ENCODE results near the gene PCDHAC2. TPM values are rescaled to one million over a fixed set of nuclear protein-coding genes. Genes with fewer than 3 reads are reported as not detected.

The PCDHAC2 gene
- total and polyA plus RNA-seq, 8 donors, result 0.05 to 4.2 (median 0.58) TPM; not detected in 3

- intact Hi-C loops (cut with DNase I; ENCODE audit: low total_unique reads), result no loop called here
- peaks cover 7 to 22% (median 17%) of the 10 kb centered on the region in 4 donors for H3K4me1 ChIP-seq
- no peak for TF ChIP-seq POLR2A (IDR thresholded peaks at IDR 0.05)
- no peak for TF ChIP-seq POLR2AphosphoS5 (IDR thresholded peaks at IDR 0.05)
- TF ChIP-seq, protein P1, sequence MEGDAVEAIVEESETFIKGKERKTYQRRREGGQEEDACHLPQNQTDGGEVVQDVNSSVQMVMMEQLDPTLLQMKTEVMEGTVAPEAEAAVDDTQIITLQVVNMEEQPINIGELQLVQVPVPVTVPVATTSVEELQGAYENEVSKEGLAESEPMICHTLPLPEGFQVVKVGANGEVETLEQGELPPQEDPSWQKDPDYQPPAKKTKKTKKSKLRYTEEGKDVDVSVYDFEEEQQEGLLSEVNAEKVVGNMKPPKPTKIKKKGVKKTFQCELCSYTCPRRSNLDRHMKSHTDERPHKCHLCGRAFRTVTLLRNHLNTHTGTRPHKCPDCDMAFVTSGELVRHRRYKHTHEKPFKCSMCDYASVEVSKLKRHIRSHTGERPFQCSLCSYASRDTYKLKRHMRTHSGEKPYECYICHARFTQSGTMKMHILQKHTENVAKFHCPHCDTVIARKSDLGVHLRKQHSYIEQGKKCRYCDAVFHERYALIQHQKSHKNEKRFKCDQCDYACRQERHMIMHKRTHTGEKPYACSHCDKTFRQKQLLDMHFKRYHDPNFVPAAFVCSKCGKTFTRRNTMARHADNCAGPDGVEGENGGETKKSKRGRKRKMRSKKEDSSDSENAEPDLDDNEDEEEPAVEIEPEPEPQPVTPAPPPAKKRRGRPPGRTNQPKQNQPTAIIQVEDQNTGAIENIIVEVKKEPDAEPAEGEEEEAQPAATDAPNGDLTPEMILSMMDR (IDR thresholded peaks at IDR 0.05), result peak in 5 of 7 experiments; percentile 36 to 65 (median 49)
- TF ChIP-seq EP300 (IDR thresholded peaks at IDR 0.05), result no peak
- peak overlapping the region in 3 of 5 donors; percentile 2 to 64 (median 40) for H3K27ac ChIP-seq
- peak; percentile 66 to 89 for DNase-seq
- H3K27me3 ChIP-seq, result peaks cover 0 to 56% (median 47%) of the 10 kb centered on the region in 3 donors
- 4 to 10% (median 5%) methylated on average over 49 to 74 of the region's 74 CpGs for WGBS, 5 donors
- H3K36me3 ChIP-seq, result no peaks in the 10 kb centered on the region
- H3K4me3 ChIP-seq, result peak overlapping the region; percentile 48 to 59 (median 54)
- peaks cover 0 to 32% (median 4%) of the 10 kb centered on the region in 4 donors for H3K9me3 ChIP-seq
These were observed 39.6 kb upstream of the PCDHAC2 start for GRCh38 chr5:140926443-140927227.

- TF ChIP-seq, protein P1 (IDR thresholded peaks at IDR 0.05), result no peak
- TF ChIP-seq POLR2AphosphoS5 (IDR thresholded peaks at IDR 0.05), result no peak
- no peak for DNase-seq
- H3K27me3 ChIP-seq, result peaks cover 0 to 56% (median 47%) of the 10 kb centered on the region in 3 donors
- peaks cover 7 to 22% (median 17%) of the 10 kb centered on the region in 4 donors for H3K4me1 ChIP-seq
- peak overlapping the region in 2 of 5 donors; percentile 40 to 64 for H3K27ac ChIP-seq
- peaks cover 0 to 32% (median 4%) of the 10 kb centered on the region in 4 donors for H3K9me3 ChIP-seq
- 0 to 15% (median 12%) methylated on average over 4 to 26 of the region's 26 CpGs for WGBS, 5 donors
- intact Hi-C loops (cut with DNase I; ENCODE audit: low total_unique reads), result no loop called here
- no peaks in the 10 kb centered on the region for H3K36me3 ChIP-seq
- peak overlapping the region; percentile 48 to 59 (median 54) for H3K4me3 ChIP-seq
These were observed 39.1 kb upstream of the PCDHAC2 start for GRCh38 chr5:140927228-140927573.

DNA sequence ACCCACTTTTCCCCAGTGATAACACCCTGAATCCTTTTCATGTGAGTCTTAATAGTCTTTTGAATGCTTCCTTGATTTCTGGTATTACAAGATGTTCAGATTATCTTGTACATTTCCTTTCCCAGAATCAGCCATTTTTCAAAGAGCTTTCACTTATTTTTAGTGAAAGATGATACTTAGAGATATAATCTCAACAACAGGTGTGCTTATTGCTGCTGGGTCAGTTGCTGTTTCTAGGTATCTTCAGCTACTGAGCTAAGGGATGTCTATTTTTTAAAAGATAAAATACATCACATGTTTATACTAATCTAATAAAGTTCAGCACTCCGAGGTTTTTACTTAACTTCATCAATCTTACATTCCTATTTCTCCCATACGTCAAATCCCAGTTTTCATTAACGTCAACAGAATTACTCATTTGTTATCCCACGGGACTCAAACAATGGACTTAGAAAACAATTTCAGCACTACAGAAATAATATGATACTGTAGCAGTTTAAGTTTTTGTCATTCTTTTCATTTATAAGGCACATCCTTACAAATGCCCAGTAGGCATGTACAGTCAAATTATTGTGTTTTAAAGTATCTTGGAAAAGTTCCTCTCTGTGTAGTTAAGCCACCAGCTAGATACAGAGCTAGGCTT lies 31.2 kb upstream of the PCDHAC2 start:
- no peaks in the 10 kb centered on the region for H3K4me1 ChIP-seq
- no peaks in the 10 kb centered on the region for H3K9me3 ChIP-seq
- intact Hi-C loops (cut with DNase I; ENCODE audit: low total_unique reads), result no loop called here
- WGBS, 5 donors, result 67 to 80% (median 78%) methylated on average over 4 of the region's 4 CpGs
- H3K27ac ChIP-seq, result no peak overlapping the region
- H3K4me3 ChIP-seq, result no peak overlapping the region
- no peaks in the 10 kb centered on the region for H3K36me3 ChIP-seq
- DNase-seq, result no peak
- TF ChIP-seq EP300 (IDR thresholded peaks at IDR 0.05) (no peak), POLR2AphosphoS5 (IDR thresholded peaks at IDR 0.05) (no peak), POLR2A (IDR thresholded peaks at IDR 0.05) (no peak)
- no peaks in the 10 kb centered on the region for H3K27me3 ChIP-seq

DNA sequence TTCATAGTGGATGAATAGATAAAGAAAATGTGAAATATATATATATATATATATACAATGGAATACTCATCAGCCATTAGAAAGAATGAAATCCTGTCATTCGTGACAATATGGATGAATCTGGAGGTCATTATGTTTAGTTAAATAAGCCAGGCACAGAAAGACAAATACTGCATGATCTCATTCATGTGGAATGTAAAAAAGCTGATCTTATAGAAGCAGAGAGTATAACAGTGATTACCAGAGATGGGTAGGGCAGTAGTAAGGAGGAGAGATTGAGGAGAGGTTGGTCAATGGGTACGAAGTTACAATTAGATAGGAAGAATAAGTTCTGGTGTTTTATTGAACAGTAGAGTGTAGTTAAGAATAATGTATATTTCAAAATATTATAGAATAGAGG lies 19.7 kb upstream of the PCDHAC2 start:
- Histone ChIP-seq H3K36me3 (no peaks in the 10 kb centered on the region), H3K27me3 (no peaks in the 10 kb centered on the region), H3K4me3 (no peak overlapping the region), H3K27ac (no peak overlapping the region), H3K9me3 (peaks cover 0 to 13% (median 10%) of the 10 kb centered on the region in 4 donors), H3K4me1 (no peaks in the 10 kb centered on the region)
- DNase-seq, result no peak
- 31 to 72% (median 62%) methylated on average over 2 of the region's 2 CpGs for WGBS, 5 donors
- intact Hi-C loops (cut with DNase I; ENCODE audit: low total_unique reads), result no loop called here
- TF ChIP-seq EP300 (IDR thresholded peaks at IDR 0.05) (no peak), POLR2A (IDR thresholded peaks at IDR 0.05) (no peak)
- TF ChIP-seq, protein P1 (IDR thresholded peaks at IDR 0.05), result no peak

Measured in stomach (tissue), 9 donors.